GM18519 (cell line): Measurements from ENCODE around the gene ATP5F1A.
"Not testable (repeated sequence)": the region's sequence is repeated elsewhere in the genome, so short reads cannot be mapped to it uniquely, and the experiment has no call there.

ENCODE experiments used
- ATAC-seq: cut with Tn5 transposase; IDR thresholded peaks from one replicate; pipeline ENCODE4 v1.9.1; 2021; ENCODE audit warnings: mild to moderate bottlenecking, moderate library complexity; ENCODE audit not compliant: unreplicated experiment, low FRiP score

The ATP5F1A gene

DNA sequence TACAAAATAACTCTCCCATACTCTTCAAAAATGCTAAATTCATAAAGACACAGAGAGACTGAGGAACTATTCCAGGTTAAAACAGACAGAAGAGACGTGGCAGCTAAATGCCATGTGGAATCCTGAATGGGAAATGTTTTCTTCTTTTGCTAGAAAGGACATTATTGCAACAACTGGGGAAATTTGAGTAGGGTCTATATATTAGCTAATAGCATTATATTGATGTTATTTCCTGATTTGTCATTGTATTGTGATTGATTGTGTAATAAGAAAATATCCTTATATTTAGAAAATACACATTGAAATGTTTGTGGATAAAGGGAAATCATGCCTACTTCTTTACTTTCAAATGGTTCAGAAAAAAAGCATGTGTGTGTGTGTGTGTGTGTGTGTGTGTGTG lies 49.5 kb downstream of the ATP5F1A start:
- no peak for ATAC-seq

DNA sequence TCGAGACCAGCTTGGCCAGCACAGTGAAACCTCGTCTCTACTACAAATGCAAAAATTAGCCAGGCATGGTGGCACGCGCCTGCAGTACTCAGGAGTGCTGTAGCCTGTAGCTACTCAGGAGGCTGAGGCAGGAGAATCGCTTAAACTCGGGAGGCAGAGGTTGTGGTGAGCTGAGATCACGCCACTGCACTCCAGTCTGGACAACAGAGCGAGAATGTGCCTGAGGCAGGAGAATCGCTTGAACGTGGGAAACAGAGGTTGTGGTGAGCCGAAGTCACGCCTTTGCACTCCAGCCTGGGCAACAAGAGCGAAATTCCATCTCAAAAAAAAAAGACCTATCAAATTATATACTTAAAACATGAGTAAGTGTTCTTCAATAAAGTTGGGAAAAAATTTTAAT lies 50.7 kb downstream of the ATP5F1A start:
- ATAC-seq = not testable (repeated sequence)

DNA sequence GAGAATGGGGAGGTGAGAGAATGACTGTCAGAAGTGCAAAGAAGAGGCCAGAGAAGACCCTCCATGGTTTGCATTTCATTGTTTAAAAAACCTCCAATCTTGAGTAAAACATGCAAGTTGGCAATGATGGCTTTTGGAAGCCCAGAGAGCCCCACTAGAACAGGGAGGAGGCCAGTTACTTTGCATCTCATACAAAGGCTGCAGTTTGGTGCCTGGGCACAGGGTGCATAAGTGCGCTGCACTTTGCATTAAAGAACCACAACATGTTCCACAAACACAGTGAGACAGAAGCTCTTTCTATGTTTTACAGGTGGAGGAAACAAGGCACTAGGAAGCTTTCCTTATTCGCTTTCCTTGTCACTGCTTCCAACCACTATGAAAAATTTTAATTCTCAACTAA lies 51.4 kb downstream of the ATP5F1A start:
- ATAC-seq = no peak

DNA sequence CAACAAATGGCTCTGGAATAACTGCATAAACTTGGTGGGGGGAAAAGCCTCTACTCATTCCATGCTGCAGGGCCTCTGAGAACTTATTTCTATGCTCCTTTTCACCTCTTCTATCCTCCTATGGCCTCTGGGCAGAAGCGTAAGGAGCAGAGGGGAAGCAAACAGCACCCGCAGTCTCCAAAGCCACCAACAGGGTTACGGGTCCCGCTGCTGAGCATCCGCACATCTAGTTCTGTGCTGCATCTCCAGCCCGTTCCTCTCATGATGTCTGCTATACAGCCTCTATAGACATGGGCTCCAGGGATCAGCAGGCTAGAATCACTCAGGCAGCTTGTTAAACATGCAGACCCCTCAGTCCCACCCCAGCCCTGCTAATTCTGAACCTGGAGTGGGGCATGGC lies 52.0 kb downstream of the ATP5F1A start:
- no peak for ATAC-seq

DNA sequence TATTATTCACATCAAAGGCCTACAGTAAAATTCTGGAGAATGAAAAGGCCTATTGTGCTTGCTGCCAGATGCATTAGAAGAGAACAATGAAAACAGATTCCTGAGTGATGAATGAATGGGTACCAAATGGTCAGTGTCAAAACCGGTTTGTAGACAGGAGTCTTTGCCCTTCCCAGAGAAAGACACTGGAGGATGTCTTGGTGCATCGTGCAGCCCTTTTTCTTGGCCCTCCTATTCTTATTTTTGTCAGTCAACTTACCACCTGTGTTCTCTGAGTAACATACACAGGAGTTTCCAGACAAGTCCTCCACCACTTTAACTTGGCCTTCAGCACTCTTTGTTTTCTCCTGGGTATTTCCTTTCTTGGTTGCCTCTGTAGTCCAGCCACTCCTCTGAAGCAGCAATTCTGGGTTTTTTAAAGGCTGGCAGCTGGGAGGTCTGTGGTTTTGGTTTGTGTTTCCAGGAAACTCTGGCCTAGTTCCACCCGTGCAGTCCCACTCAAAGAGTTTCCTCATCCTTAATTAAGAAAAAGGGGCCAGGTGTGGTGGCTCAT lies 55.4 kb downstream of the ATP5F1A start:
- no peak for ATAC-seq

DNA sequence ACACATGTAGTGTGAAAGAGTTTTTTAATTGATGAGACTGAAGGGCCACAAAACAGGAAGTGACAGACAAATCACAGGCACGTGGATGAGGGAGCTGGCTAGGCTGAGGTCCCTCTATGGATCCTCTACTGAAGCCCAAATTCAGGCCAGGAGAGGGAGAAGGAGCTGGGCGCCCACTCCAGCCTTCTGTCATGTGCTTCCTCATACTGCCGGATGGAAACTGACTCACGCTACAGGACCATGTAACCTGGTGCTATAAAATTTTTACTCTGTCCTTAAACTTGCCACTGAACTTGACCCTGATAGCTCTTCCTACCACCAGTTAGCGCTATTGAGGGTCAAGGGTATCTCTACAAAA lies 57.4 kb downstream of the ATP5F1A start:
- ATAC-seq = no peak

DNA sequence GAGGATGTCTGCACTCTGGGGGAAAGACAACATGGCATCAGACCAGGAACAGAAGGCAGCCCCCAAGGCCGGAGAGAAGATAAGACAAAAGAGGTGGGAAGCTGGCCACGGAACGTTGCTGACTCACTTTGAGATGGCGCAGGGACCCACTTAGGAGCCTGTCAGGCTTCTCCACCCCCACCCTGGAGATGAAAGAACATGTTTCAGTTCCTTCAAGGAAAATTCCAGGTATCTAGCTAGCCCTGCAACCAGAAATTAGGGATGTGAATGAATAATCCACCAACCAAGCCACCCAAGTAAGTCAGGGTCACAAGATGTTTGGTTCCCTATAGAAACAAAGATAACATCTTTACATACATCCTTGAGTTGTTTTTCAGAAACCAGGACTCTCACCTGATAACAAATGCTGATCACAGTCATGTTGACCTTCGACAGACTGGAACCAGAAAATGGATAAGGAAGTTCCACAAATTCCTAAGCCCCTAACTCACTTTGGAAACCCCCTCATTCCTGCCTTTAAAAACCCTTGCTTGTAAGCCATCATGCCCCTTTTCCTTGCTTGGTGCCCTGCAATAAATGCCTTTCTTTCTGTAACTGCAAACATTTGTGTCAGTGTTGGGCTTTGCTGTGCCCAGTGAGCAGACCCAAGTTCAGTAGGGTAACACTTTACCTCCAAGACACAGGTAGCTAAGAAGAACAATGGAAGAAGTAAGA lies 57.9 kb downstream of the ATP5F1A start:
- no peak for ATAC-seq

DNA sequence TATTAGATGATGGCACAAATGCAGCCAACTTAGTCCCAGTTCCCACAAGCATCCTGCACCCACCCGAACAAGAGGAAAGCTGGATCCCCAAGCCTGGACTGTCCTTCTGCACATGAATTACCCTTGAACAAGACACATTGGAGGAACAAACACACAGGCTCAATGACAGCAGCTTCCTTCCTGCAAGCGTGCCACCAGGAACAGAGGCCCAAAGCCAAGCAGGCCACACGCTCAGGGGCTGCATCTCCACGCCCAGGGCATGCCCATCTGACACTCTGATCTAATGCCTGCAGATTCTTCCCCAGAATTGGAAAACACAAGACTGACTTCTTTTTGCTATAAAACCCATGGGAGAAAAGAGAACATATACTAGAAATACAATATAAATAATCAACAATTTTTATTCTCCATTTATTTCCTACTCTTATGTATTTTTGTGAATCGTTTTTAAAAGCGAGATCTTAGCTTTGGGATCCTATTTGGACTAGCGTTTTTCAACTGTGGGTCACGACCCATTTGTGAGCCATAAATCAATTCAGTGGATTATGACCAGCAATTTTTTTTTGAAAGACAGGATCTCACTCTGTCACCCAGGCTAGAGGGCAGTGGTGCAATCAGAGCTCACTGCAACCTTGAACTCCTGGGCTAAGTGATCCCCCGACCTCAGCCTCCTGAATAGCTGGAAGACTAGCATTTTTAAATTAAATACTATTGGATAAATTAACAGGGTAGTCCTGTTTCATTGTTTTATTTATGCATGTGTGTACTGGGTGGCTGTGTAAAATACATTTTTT lies 60.4 kb downstream of the ATP5F1A start:
- no peak for ATAC-seq

DNA sequence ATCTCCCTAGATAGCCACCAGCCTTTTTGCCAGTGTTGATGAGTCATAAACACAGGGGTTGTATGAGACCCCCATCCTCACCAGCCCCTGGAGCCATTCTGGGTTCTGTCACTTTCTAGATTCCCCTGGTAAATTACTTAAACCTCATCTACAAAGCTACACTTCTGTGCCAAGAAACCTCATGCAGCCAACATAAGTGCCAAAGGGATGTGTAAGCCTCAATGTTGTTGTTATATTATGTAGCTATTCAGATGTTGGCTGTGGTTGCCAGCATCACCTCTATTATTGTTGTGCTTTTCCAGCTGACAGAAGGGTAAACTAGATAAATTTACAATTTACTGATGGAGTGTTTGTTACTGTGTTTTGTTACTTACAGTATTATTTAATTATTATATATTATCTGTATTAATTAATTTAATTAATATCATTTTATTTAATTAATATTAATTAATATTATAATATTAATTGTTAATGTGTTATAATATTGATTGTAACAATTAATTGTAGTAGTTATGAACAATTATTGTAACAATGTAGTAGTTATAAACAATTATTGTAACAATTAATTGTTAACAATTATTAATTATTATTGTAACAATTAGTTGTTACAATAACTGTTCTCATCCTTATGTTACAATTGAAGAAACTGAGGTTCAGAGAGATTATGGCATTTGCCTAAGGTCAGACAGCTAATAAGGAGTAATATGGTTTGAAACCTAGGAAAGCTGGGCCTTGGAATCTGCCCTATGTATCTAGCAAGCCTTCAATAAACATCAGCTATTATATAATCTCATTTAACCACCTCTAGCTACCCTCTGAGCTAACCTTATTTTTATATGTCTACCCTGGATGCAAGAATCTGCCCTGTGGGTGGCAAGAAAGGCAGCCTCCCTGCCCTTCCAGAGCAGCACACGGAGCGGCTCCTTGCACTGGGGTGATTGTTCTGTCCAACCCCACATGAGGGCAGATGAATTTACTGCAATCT lies 62.1 kb downstream of the ATP5F1A start:
- ATAC-seq = no peak

DNA sequence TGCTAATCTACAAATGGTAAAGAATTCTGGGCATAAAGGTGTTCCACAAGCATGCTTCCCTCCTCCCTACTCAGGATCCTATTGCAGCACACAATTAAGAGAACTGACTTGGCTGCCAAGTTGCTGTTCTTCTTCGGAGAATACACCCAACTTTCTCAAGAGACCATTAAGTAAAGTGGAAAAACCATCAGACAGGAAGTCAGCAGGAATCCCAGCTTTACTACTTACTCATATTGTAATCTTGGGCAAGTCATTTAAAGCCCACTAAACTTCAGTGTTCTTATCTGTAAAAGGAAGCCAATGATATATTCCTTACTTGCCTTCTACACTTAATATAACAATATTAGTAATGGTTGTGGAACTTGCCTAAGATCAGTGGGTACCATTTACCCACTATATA lies 63.9 kb downstream of the ATP5F1A start:
- no peak for ATAC-seq

DNA sequence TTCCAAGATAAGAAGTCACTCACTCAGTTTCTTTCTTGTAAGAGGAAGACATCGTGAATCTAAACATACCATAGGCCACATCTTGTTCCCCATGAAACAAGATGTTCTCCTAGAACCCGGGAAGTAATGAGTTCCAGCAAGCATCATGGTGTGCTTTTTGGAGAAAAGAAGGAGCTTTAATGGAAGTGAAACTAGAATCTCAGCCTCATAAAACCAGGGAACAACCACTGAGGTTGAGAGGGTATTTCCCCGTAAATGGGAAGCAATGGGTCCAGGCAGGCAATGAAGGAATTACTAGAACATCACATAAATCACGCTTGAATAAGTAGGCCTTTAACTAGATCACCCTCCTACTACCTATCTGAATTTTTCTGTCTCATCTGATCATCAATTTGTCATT lies 66.4 kb downstream of the ATP5F1A start:
- ATAC-seq = no peak
